ENCODE measurements around the gene CA9. TPM values are rescaled to one million over a fixed set of nuclear protein-coding genes. Genes with fewer than 3 reads are reported as not detected.

CA9 gene
- total and polyA plus RNA-seq, 2 donors (not counting 3 experiments of a cell fraction or from before 2014, with no cell fraction given), result 0.18 TPM; not detected in 1

DNA sequence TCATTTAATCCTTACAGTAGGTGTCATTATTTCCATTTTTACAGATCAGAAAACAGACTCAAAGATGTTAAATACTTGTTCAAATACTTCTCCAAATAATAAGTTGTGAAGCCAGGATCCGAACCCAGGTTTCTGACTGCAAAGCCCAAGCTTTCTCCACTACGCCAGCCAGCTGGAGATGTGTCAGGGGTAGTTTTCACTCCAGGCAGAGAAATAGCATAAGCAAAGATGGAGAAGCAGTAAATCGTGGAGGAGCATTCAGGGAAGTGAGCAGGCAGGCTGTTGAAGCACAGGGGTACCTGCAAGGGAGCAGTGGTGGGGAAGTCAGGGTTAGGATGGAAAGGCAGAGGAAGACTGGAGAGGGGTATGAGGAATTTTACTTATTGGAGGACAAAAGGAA lies 55.4 kb downstream of the CA9 start:
- DNase-seq (ENCODE audit: low read depth, low spot score) (no peak), FAIRE-seq (no peak)
- no peaks in the 10 kb centered on the region for H3K9me3 ChIP-seq (replicated peaks; ENCODE audit: control insufficient read depth, insufficient read depth, low read length)
- peak overlapping the region; percentile 66 for H3K9ac ChIP-seq (replicated peaks; ENCODE audit: extremely low read depth, insufficient read depth, low read length)
- no TSS peak for BruUV-seq (replicated peaks)
- H4K20me1 ChIP-seq (replicated peaks; ENCODE audit: control insufficient read depth, extremely low read depth, insufficient read depth, low read length), result no peaks in the 10 kb centered on the region
- dilution Hi-C loops (cut with MboI; ENCODE audit: extremely low pct_ligation_motif_present, low sequenced_read_pairs) (no loop called here), intact Hi-C loops (cut with micrococcal nuclease) (loop anchor here (1.0 to 5.0 kb wide), 2 partner anchors 72 to 153 kb away; no protein-coding TSS in a partner anchor)
- peak overlapping the region; percentile 78 for H3K27ac ChIP-seq (ENCODE audit: insufficient read depth, low read depth, low read length)
- peaks cover 13 to 16% of the 10 kb centered on the region in 2 experiments for H3K36me3 ChIP-seq (ENCODE audit: control insufficient read depth in 2 of 2, extremely low read depth in 1 of 2, insufficient read depth in 2 of 2, low read length in 2 of 2)
- H3K4me1 ChIP-seq (ENCODE audit: control insufficient read depth, extremely low read depth, insufficient read depth, low read length), result peaks cover 60% of the 10 kb centered on the region
- POLR2A ChIA-PET, result no interaction called here
- CTCF ChIA-PET, result interaction anchor here (1.0 to 4.1 kb wide), 10 partner anchors 16 to 177 kb away, joined by 3 to 52 read pairs (median 10); partner anchors contain the start of genes GBA2, HRCT1, RGP1 and TPM2
- H3K9me1 ChIP-seq (replicated peaks; ENCODE audit: control insufficient read depth, extremely low read depth, insufficient read depth, low read length), result no peaks in the 10 kb centered on the region
- H3K27me3 ChIP-seq (ENCODE audit: control insufficient read depth in 2 of 2, insufficient read depth in 2 of 2, low read length in 2 of 2), result no peaks in the 10 kb centered on the region
- peaks cover 80% of the 10 kb centered on the region for H3K79me2 ChIP-seq (ENCODE audit: control insufficient read depth, insufficient read depth, low read length)
- TF ChIP-seq JUN (IDR thresholded peaks at IDR 0.05; ENCODE audit: borderline replicate concordance, insufficient read depth, insufficient read length, low read depth) (no peak), POLR2A (IDR thresholded peaks at IDR 0.05; ENCODE audit: low read depth, low read length) (no peak), GATA2 (IDR thresholded peaks at IDR 0.05; ENCODE audit: insufficient read depth, insufficient read length, low read depth, low read length) (no peak), POLR2AphosphoS5 (IDR thresholded peaks at IDR 0.05; ENCODE audit: insufficient read depth, low read depth, low read length) (no peak), EZH2 (IDR thresholded peaks at IDR 0.05; ENCODE audit: borderline replicate concordance, low read depth, low read length, severe bottlenecking) (no peak), MYC (IDR thresholded peaks at IDR 0.05; ENCODE audit: low read depth, low read length) (no peak), FOS (IDR thresholded peaks at IDR 0.05; ENCODE audit: borderline replicate concordance, insufficient read depth, low read length) (no peak)
- TF ChIP-seq, protein P1, sequence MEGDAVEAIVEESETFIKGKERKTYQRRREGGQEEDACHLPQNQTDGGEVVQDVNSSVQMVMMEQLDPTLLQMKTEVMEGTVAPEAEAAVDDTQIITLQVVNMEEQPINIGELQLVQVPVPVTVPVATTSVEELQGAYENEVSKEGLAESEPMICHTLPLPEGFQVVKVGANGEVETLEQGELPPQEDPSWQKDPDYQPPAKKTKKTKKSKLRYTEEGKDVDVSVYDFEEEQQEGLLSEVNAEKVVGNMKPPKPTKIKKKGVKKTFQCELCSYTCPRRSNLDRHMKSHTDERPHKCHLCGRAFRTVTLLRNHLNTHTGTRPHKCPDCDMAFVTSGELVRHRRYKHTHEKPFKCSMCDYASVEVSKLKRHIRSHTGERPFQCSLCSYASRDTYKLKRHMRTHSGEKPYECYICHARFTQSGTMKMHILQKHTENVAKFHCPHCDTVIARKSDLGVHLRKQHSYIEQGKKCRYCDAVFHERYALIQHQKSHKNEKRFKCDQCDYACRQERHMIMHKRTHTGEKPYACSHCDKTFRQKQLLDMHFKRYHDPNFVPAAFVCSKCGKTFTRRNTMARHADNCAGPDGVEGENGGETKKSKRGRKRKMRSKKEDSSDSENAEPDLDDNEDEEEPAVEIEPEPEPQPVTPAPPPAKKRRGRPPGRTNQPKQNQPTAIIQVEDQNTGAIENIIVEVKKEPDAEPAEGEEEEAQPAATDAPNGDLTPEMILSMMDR (IDR thresholded peaks at IDR 0.05; ENCODE audit: extremely low read depth in 1 of 2, insufficient read depth in 1 of 2, low read depth in 1 of 2, low read length in 2 of 2), result no peak
- TF ChIP-seq, protein P2, sequence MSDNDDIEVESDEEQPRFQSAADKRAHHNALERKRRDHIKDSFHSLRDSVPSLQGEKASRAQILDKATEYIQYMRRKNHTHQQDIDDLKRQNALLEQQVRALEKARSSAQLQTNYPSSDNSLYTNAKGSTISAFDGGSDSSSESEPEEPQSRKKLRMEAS (IDR thresholded peaks at IDR 0.05; ENCODE audit: insufficient read depth, insufficient read length), result no peak
- H3K4me2 ChIP-seq (ENCODE audit: insufficient read depth, low read length), result peak overlapping the region; percentile 97
- H3K4me3 ChIP-seq (replicated peaks in 1 of 3; ENCODE audit: insufficient read depth in 1 of 3, low read depth in 1 of 3, low read length in 3 of 3), result peak overlapping the region in 2 of 3 experiments; percentile 9 to 79
- H2AFZ ChIP-seq (ENCODE audit: low read depth, low read length), result no peak overlapping the region
